NCI-H510A treated with DMSO at 0.1 percent for 48 hours (cell line): Measurements from ENCODE around the gene TLR1.
"Not testable (repeated sequence)": the region's sequence is repeated elsewhere in the genome, so short reads cannot be mapped to it uniquely, and the experiment has no call there.

Experiments used
- DNase-seq: peaks from one replicate; lab custom pipeline; 2025; lab: John Stamatoyannopoulos, UW

Gene TLR1

DNA sequence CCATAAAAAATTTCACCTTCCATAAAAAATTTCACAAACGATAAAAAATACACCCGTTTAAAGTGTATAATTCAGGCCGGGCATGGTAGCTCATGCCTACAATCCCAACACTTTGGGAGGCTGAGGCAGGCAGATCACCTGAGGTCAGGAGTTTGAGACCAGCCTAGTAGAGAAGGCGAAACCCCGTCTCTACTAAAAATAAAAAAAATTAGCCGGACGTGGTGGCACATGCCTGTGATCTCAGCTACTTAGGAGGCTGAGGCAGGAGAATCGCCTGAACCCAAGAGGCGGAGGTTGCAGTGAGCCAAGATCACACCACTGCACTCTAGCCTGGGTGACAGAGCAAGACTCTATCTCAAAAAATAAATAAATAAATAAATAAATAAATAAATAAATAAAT is 1.7 kb upstream of the TLR1 start:
- not testable (repeated sequence) for DNase-seq

DNA sequence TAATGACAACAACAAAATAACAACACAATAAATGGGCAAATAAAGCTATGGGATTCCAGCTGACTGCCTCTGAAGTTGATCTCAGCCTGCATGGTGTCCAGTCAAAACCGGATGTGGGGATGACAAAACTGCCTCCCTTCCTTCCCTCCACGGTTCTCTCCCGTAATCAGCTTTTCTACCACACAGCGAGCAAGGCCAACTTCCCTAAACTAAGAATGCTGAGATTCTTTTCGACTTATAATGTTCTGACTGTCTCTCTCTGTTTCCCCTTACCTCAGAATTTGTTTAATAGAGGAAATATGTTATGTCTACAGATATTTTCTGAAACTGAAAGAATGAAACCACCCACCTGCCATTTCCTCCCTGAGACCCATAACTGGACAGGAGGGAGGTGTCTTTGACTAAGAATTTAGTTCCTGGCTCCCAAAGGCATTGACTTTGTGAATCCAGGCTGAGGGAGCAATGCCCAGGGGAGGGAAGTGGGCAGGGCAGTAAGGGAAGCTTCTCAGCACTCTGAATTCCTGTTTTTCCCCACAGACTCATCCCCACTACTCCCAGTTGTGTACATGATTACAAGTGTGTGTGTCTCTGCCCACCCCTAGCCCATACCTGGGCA is 1.0 kb upstream of the TLR1 start:
- no peak for DNase-seq

DNA sequence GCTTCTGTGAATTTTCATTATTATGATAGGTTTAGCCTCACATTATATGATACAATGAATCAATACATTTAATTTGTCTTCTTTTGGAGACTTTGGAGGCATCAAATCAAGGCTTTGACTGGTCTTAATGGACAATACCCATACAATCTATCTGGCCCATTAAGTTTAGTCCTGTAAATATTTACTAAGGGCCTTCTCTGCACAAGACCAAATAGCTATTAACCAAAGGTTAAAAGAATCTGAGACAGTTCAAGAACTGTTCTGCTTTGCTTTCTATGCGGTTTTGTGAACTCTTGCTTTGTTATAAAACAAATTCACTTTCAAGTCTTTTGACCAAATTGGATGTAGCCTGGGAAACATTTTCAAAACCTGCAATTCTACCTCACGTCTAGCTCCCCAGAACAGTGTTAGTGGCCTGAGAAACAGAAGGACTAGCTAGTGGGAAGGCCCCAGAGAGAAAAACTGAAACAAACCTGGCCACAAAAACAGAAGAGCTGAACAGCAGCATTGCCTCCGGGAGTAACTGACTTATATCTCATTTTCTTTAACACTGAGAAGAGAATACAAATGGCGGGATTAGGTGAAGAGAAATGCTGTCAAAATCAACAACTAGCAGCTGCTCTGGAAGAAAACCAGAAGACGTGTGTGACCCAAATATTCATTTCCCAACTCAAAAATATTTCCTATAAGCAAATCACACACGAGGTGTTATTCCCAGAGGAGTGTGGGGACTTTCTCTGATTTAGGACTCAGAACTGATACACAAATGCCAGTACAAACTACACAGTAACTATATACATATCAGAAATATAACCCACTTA is 548 bp downstream of the TLR1 start:
- no peak for DNase-seq

DNA sequence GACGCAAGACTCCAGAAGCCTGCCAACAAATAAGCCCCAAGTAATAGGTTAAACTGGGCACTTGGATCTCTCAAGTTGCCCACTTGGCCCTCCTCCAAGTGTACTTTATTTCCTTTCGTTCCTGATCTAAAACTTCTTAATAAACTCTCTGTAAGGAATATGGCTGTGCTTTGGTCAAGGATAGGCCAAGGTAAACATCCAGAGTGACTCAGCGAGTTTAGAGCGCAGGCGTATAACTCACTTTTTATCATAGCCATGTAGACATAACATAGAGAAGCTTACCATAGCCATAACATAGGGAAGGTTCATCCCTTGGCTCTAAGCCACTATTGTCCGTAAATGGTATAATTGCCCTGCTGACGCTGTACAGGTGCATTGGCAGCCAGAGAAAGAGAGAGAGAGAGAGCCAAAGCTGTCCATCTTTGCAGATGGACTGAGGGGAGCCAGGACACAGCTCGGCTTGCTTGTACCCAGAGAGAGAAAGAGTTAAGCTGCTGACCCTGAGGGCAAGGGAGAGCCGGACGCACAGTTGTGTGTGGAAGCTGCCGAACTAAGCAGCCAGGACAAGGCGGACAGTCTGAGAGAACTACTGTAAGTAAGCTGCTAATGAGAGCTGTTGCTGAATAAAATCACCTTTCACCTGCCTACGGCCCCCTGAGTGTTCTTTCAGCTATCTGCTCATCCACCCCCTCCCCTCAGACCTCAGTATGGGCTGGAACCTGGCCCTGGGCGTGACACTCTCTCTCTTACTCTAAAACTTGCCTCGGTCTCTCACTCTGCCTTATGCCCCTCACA is 1.8 kb downstream of the TLR1 start:
- no peak for DNase-seq

DNA sequence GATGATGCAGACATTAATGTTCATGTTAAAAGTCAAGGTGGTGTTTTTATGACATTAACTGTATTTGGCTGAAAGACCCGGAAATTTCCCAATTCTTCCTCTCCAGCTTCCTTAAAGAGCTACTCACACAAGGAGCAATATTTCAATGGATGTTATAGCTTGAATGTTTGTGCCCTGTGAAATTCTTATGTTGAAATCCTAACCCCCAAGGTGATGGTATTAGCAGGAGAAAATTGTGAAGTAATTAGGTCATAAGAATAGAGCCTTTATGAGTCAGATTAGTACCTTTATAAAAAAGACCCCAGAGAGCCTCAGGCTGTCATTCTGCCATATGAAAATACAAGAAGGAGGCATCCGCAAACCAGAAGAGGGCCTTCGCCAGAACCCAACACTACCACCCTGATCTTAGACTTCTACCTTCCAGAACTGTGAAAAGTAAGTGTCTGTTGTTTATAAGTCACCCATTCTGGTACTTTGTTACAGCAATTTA is 3.6 kb downstream of the TLR1 start:
- DNase-seq = no peak

DNA sequence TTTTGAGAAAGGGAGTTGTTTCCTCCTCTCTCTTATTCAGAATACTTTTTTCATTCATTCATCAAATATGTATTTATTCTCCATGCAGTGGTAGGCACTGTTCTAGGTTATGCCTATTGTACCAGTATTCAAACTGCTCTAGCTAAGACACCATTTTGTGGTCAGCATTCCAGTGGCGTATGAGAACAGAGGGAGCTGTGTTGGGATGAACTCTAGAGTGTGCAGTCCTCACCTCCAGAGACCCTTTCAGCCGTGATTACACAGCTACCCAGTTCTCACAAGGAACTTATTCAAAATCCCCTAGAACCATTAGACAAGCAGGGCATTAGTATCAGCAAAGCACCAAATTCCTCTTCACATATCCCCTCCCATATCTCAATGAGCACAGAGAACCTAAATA is 4.2 kb downstream of the TLR1 start:
- DNase-seq = no peak

DNA sequence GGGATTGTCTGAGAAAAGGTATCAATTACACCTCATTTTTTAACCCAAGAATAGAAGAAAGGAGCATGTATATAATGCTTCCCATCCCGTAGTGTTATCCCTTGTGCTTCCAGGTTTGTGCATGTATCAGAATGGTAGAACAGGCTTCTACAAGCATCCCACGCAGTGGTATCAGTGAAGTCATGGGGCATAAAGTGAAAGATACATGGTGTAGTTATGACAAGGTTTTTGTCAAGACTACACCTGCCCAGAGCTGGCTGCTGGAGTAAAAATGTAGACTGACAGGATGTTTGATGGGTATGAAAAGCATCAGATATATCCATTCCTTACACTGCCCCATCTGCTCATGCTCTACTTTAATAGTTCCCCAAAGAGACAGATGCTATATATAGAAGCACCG is 9.5 kb downstream of the TLR1 start:
- no peak for DNase-seq

DNA sequence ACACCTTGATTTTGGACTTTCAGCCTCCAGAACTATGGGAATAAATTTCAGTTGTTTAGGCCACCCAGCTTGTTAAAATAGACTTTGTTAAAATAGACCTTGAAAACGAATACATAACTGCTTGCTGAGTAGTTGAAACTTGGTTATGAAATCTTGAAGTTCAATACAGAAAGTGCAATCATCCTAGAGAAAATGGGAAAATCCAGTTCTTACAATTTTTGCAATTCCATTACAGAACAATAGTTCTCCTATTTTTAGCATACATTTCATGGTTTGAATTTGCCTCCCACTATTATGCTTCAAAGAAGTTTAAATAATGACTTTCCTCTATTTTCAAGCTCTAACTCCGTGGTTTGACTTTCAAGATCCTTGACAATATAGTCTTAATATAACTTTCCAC is 10.5 kb downstream of the TLR1 start:
- no peak for DNase-seq

DNA sequence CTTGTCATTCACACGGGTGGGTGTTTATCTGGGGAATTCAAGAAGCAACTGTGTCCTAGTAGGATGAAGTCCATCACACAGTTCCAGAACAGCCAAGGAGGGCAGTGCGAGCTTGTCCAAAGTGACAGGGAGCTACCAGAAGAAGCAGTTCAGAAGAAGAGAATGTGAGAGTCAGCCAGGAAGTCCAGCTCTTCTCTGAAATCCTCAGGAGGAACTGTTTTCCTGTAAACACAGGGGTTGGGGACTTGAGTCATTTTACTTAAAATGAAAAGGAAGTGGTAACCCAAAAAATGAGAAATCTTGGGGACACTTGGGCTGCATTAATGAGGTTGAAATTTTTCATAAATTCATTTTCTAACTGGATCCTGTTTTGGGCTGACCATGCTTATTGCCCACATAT is 13.6 kb downstream of the TLR1 start:
- DNase-seq = no peak

DNA sequence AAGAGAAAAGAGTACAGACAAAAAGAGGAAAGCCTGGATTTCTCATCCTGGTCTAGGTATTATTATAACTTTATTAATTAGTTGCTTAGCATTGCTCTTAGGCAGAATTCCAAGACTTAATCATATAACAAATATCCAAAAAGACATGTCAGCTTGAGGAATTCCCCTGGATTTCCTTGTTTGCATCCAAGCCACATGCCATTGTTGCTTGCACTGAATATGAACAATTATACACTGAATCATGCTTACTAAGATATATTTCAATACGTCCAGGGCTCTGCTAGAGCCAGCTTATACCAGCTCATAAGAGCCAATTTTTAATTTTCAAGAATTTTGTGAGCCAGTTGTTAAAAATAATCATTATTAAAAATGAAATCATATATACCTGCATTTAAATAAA is 16.3 kb downstream of the TLR1 start:
- no peak for DNase-seq

DNA sequence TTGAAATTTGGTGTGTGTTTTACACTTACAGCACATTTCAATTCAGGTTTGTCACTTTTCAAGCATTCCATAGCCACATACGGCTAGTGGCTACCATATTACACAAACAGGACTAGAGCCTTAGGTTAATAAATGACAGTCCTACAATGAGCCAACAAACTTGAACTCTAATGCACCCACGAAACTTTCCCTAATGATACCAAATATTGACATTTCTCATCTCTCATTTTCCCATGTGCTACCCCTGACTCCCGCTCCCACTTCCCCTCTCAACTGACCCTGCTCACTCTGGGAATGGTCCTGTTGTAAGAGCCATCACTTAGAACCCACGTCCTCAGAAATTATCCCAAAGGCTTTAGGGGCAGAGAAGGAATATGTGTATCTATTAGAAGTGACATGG is 16.9 kb downstream of the TLR1 start:
- DNase-seq = no peak

DNA sequence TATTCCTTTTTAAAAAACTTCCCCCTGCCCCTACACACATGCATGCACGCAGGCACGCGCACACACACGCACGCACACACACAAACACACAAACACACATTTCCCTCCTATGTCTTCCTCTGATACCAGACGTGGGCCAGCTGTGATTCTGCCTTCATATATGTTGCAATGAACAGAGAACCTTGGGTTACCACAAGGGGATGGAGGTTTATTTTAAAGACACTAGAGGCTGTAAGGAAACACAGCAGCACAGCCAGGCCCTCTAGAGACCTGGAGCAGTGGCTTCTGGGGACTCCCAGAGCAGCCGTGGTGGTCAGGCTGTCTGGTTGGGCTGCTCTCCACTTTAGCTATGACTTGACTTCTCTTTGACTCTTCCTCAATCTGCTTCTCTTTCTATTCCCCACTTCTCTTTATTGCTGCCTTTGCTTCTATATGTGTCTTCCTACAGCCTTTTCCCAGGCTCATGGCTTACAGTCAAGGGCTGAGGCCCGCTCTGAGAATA is 18.6 kb downstream of the TLR1 start:
- DNase-seq = no peak

DNA sequence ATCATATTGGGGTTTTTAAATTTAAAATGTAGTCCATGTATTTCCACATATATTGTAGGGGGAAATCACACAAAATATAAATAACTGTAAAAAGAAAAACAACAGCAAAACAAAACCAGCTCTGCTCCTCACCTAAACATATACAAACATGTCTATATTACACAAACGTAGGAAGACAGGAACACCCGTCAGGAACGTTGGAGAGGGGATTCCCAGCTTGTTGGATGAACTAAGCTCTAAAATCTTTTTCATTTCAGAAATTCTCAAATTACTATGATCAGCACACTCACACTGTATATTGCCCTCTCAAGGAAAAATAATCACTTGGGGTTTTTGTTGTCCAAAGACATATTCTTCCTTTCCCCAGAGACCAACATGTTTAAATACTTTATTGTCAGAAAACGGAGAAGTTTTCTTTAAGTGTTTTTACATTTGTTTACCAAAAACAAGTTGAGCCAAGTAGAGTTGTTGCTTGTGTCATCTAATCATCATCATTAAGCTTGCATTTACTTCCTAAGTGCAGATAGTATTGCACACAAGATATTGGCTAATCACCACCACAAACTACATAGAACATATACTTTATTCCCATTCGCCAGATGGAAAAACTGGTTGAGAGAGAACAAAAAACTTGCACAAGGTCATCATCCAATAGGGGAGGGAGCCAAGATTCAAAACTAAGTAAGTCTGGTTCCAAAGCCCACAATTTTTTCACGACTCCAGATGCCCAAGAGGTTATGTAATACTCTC is 19.4 kb downstream of the TLR1 start:
- no peak for DNase-seq

DNA sequence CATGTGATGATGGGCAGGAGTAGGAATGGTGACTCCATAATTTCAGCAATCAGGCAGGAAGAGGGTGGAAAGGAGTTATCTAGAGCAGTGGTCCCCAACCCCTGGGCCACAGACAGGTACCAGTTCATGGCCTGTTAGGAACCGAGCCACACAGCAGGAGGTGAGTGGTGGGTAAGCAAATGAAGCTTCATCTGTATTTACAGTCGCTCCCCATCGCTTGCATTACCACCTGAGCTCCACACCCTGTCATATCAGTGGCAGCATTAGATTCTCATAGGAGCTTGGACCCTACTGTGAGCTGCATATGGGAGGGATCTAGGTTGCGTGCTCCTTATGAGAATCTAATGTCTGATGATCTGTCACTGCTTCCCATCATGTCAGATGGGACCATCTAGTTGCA is 20.4 kb downstream of the TLR1 start:
- no peak for DNase-seq

DNA sequence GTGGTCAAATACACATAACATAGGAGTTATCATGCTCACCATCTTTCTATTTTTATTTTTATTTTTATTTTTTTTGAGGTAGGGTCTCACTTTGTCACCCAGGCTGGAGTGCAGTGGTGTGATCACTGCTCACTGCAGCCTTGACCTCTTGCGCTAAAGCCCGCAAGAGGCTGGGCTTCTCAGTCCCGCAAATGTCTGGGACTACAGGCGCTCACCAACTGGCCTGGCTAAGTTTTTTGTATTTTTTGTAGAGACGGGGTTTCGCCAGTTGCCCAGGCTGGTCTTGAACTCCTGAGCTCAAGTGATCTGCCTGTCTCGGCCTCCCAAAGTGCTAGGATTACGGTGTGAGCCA is 21.5 kb downstream of the TLR1 start:
- no peak for DNase-seq

DNA sequence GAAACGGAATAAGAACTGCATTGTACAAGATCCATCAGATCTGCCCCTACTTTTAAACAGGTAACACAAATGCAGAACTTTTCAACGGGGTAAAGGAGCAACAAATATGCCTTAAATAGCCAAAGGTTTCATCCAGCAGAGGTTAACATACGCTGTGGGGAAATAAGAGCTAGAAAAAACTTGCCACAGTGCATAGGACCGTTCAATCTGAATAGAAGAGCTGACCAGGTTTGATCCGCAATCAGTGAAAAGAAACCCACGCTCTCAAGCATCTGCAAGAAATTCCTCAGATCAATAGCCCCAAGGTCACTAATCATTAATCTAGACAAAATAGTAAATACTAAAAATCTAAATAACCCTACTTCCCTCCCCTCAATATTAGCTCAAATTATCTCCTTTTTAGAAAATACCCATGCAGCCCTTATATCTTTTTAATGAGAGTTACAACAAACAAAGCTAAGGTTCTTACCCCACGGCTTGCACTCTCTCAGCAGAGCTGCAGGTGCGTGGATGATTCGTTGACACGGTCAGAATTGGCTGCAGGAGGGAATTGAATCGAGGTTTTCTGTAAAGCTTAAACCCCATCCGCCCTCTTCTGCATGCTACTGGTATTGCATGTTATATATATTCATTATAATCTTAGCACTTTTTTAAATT is 22.0 kb downstream of the TLR1 start, which contains the start of gene TLR10:
Gene TLR10, minus strand, starts transcription at position 539 of the 657 bp plus-strand sequence. CDS start 7,400 bp downstream, outside the sequence.
- peak; percentile 52 for DNase-seq

DNA sequence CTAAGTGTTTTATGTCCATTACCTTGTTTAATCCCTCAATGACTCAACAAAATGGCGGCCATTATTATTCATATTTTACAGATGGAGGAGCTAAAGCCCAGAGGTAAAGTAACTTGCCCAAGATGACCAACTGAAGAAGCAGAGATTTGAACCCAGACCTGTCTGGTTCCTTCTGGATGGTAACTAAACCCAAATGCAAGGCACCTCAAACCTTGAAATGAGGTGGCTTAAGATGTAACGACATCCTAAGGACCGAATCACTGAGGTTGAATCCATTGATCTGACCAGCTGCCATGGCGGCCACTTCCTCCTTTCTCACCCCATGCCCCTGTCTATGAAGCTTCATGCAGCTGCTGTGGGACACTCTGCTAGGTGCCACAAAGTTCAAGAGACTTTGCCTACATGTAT is 22.7 kb downstream of the TLR1 start:
- DNase-seq = no peak

DNA sequence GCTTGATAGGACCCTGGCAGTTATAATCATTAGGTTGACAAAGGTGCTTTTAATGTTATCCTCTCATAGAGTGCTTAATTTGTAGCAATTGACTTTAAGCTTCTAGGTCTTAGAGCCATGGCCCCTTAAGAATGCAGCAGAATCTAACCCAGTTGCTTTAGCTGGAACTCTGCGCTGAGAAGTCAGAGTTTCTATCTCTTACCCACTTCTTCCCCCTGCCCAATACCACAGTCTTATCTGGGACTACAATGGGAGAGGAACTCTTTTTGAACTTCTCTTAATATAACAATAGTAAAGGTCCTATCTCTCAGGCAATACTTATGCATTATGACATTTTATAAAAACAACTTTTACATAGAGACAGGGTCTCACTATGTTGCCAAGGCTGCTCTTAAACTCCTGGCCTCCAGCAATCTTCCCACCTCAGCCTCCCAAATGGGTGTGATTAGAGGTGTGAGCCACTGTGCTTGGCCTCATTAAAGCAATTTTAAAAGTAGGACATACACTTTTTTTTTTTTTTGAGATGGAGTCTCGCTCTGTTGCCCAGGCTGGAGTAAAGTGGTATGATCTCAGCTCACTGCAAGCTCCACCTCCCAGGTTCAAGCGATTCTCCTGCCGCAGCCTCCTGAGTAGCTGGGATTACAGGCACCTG is 23.6 kb downstream of the TLR1 start:
- DNase-seq = no peak

DNA sequence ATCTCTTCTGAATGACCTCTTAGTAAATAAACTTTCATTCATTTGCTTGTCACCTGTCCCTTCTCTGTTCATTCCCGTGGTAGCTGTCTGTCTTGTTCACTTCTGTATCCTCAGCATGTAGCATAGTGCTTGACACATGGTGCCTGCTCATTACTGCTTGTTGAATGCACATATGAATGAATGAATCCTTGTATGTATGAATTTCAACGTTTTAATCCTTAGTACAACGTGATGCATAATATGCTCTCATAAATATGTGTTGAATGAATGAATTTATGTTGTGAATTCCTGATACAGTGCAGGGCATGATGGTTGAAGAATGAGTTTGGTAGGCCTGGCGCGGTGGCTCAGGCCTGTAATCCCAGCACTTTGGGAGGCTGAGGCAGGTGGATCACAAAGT is 24.8 kb downstream of the TLR1 start:
- DNase-seq = no peak

DNA sequence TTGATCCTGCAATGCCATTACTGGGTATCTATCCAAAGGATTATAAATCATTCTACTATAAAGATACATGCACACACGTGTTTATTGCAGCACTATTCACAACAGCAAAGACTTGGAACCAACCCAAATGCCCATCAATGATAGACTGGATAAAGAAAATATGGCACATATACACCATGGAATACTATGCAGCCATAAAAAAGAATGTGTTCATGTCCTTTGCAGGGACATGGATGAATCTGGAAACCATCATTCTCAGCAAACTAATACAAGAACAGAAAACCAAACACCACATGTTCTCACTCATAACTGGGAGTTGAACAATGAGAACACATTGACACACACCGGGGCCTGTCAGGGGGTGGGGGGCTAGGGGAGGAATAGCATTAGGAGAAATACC is 26.7 kb downstream of the TLR1 start:
- DNase-seq = not testable (repeated sequence)

DNA sequence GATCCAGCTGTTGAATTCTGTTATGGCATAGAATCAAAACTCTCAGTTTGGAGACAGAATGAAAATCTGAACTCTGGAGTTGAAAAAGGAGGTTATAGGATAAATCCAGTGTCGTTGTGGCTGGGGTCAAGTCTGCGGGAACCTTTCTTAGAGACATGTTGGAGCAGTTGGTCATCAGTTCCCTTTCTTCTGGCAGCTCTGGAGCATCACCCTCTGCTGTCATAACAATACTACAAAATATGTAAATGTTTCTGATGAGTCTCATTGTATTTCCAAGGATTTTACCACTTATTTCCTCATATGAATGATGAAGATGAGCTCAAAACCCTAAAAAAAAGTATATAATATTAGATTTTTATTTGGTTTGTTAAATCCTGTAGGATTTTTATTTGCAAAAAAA is 29.3 kb downstream of the TLR1 start:
- DNase-seq = no peak
